Measurements from ENCODE around the gene SOX6.

Gene SOX6

DNA sequence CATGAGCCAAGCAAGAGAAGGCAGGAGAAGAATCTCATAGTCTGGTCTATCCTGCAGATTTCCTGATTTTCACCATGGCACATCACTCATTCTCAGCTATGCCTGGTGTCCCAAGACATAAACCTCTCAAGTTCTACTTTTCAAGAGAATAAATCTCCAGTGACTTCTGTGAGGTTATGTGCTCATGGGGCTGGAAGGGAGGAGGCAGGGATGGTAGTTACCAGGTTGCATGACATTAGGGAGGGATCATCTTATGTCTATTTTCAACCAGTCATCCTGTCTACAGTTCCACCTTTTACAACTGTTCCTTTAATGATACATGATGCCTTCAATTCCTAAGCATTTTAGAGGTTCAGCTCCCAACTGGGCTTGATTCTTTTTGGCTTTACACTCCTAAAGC, 297.7 kb downstream of the SOX6 start:
- Histone ChIP-seq H3F3A (ENCODE audit: low read depth) (no peaks in the 10 kb centered on the region), H4K20me1 (ENCODE audit: insufficient read depth, low read length, poor library complexity, severe bottlenecking) (no peaks in the 10 kb centered on the region), H3K4me3 (ENCODE audit: low read length, poor library complexity, severe bottlenecking) (no peak overlapping the region), H3K27me3 (ENCODE audit: insufficient read depth, low read length, poor library complexity, severe bottlenecking) (no peaks in the 10 kb centered on the region), H2AFZ (ENCODE audit: low read length) (no peak overlapping the region), H3K4me2 (ENCODE audit: low read depth, low read length, poor library complexity, severe bottlenecking) (no peak overlapping the region), H3K9ac (ENCODE audit: low read depth, low read length, poor library complexity, severe bottlenecking) (no peak overlapping the region), H3K9me3 (ENCODE audit: insufficient read depth, low read depth, low read length) (no peaks in the 10 kb centered on the region), H3K4me1 (ENCODE audit: insufficient read depth, low read length, poor library complexity, severe bottlenecking) (no peaks in the 10 kb centered on the region), H3K9me2 (replicated peaks; ENCODE audit: low read depth, low read length) (no peaks in the 10 kb centered on the region), H3K36me3 (ENCODE audit: insufficient read depth, low read length) (no peaks in the 10 kb centered on the region), H3K79me2 (ENCODE audit: insufficient read depth, low read length) (no peaks in the 10 kb centered on the region)
- TF ChIP-seq EZH2phosphoT487 (IDR thresholded peaks at IDR 0.05; ENCODE audit: borderline replicate concordance), result no peak
- TF ChIP-seq CTCF (conservative IDR thresholded peaks at IDR 0.05; ENCODE audit: low read length), result no peak

DNA sequence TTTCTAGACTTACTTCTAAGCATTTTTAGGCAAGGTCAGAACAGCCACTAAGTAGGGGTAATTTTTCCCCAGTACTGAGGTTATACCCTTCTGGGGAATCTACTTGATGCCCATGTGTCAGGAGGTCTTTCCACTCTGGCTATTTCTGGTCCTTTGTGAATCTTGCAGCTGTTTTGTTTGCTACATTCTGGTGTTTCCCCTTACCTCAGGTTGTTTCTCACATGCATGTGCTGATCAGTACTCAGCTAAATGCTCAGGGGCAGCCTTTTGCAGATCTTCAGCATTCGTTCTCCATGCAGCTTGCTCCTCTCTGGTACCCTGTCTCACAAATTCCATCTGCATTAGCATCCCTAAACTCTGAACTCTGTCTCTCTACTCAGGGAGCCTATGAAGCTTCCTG, 303.6 kb downstream of the SOX6 start:
- Histone ChIP-seq H3K4me3 (ENCODE audit: low read length, poor library complexity, severe bottlenecking) (no peak overlapping the region), H3K4me1 (ENCODE audit: insufficient read depth, low read length, poor library complexity, severe bottlenecking) (no peaks in the 10 kb centered on the region)
- TF ChIP-seq CTCF (conservative IDR thresholded peaks at IDR 0.05; ENCODE audit: low read length) (no peak), EZH2phosphoT487 (IDR thresholded peaks at IDR 0.05; ENCODE audit: borderline replicate concordance) (no peak)

DNA sequence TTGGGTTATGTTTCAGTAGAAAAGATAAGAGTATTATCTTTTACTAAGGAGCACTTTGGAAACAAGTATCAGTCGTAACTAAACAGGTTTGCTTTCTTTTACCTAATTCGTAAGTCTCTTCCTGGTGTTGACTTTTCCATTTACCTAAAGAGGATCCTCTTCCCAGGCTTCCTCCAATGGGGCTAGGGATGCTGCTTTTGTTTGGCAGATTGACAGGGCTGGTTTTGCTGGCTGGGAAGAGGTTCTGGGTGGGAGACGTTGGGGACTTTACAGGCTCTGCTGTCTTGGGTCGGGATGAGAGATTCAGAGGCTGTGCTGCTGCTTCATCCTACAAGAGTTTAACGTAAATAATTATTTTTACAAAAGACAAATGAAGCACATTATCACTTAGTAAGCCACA, 306.7 kb downstream of the SOX6 start:
- no peaks in the 10 kb centered on the region for H3K9me2 ChIP-seq (replicated peaks; ENCODE audit: low read depth, low read length)
- H3K9me3 ChIP-seq (ENCODE audit: insufficient read depth, low read depth, low read length), result no peaks in the 10 kb centered on the region
- no peaks in the 10 kb centered on the region for H4K20me1 ChIP-seq (ENCODE audit: insufficient read depth, low read length, poor library complexity, severe bottlenecking)
- no peaks in the 10 kb centered on the region for H3K79me2 ChIP-seq (ENCODE audit: insufficient read depth, low read length)
- H3K27me3 ChIP-seq (ENCODE audit: insufficient read depth, low read length, poor library complexity, severe bottlenecking), result no peaks in the 10 kb centered on the region
- no peaks in the 10 kb centered on the region for H3K4me1 ChIP-seq (ENCODE audit: insufficient read depth, low read length, poor library complexity, severe bottlenecking)
- no peaks in the 10 kb centered on the region for H3F3A ChIP-seq (ENCODE audit: low read depth)
- H3K4me3 ChIP-seq (ENCODE audit: low read length, poor library complexity, severe bottlenecking), result no peak overlapping the region
- H2AFZ ChIP-seq (ENCODE audit: low read length), result no peak overlapping the region
- no peak overlapping the region for H3K9ac ChIP-seq (ENCODE audit: low read depth, low read length, poor library complexity, severe bottlenecking)
- no peak for TF ChIP-seq EZH2phosphoT487 (IDR thresholded peaks at IDR 0.05; ENCODE audit: borderline replicate concordance)
- TF ChIP-seq CTCF (conservative IDR thresholded peaks at IDR 0.05; ENCODE audit: low read length), result no peak
- no peaks in the 10 kb centered on the region for H3K36me3 ChIP-seq (ENCODE audit: insufficient read depth, low read length)
- H3K4me2 ChIP-seq (ENCODE audit: low read depth, low read length, poor library complexity, severe bottlenecking), result no peak overlapping the region

More for the DNA sequence above, 303.6 kb downstream of the SOX6 start:
- Histone ChIP-seq H3K9me2 (replicated peaks; ENCODE audit: low read depth, low read length) (no peaks in the 10 kb centered on the region), H3K36me3 (ENCODE audit: insufficient read depth, low read length) (no peaks in the 10 kb centered on the region), H3K4me2 (ENCODE audit: low read depth, low read length, poor library complexity, severe bottlenecking) (no peak overlapping the region), H3K79me2 (ENCODE audit: insufficient read depth, low read length) (no peaks in the 10 kb centered on the region), H3K27me3 (ENCODE audit: insufficient read depth, low read length, poor library complexity, severe bottlenecking) (no peaks in the 10 kb centered on the region), H3K9ac (ENCODE audit: low read depth, low read length, poor library complexity, severe bottlenecking) (no peak overlapping the region), H3K9me3 (ENCODE audit: insufficient read depth, low read depth, low read length) (no peaks in the 10 kb centered on the region), H4K20me1 (ENCODE audit: insufficient read depth, low read length, poor library complexity, severe bottlenecking) (no peaks in the 10 kb centered on the region), H3F3A (ENCODE audit: low read depth) (no peaks in the 10 kb centered on the region), H2AFZ (ENCODE audit: low read length) (no peak overlapping the region)

Data from Loucy (cell line).